HG02981 (cell line): ENCODE results near the gene DNAI1.

ENCODE experiments used
- ATAC-seq: cut with Tn5 transposase; IDR thresholded peaks from one replicate; pipeline ENCODE4 v1.9.1; 2021; ENCODE audit warnings: mild to moderate bottlenecking, moderate library complexity; ENCODE audit not compliant: unreplicated experiment

DNAI1 gene

GRCh38 chr9:34486572-34486971 is 28.0 kb downstream of the DNAI1 start:
- ATAC-seq = no peak

DNA sequence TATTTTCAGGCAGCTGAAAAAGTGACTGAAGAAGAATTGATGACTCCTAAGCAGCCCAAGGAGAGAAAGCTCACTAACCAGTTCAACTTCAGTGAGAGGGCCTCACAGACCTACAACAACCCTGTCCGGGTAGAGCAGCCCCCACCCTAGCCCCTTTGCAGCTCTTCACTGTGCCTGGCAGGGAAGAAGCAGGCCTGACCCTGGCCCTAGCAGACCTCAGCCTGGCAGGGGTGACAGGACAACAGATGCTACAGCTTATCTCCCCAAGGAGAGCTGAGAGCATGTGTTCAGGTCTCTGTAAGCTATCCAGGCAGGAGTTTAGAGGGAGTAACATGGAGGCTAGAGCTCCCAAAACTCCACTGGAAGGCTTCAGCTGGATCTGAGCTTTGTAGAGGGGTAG is 31.8 kb downstream of the DNAI1 start:
- no peak for ATAC-seq

GRCh38 chr9:34490760-34491159 is 32.2 kb downstream of the DNAI1 start:
- no peak for ATAC-seq

DNA sequence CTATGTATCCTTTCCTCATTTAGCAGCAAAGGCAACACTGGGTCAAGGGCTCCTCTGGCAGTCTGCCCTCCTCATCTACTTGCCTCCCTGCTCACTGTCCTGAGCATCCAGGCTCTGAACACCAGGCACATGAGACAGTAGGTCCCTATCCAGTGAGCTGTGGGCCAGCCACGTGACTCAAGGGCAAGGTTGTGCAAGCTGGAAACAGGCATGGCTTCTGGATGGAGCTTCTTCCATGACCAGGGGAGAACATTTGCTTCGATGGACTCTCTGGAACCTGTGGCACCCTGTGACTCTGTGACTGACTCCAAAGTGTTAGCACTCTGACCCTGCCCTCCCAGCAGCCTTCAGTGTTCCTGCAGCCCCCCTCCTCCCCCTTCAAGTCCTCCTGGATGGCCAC is 33.0 kb downstream of the DNAI1 start:
- ATAC-seq = no peak

DNA sequence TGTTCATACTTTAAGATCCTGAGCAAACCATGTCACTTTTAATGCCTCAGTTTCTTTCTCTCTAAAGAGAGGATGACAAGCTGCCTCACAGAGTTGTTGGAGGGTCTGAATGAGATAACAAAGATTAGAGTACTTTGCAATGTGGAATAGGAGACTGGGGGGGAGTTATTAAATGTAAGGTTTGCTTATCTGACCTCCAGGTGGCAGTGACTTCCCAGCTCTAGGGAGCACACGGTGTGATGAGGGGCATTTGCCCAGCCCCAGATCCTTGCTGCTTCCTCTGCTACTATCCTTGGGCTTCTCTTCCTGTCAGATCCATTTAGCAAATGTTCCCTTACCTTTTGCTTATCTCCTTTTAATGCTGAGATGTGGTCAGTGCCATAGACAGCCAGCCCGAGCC is 33.4 kb downstream of the DNAI1 start:
- no peak for ATAC-seq

- ATAC-seq = no peak
Observed at GRCh38 chr9:34493972-34494535, 35.4 kb downstream of the DNAI1 start.

GRCh38 chr9:34496149-34496712 is 37.6 kb downstream of the DNAI1 start:
- ATAC-seq = no peak

DNA sequence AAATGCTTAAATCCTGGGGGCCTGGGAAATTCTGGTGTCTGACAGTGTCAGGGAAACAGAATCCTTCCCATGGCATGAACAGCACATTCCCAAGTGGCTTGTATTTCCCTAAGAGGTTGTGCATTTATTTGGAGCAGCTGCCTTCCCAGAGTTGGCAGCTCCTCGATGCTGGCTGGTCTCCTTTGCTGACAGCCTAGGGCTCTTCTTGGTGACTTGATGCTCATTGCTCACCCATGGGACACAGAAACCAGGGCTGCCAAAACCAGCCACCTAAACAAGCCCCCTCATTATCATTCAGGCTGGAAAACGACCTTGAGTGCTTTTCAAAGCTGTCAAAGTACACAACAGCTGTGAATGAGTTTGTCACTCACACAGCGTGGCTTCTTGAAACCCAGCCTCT is 39.9 kb downstream of the DNAI1 start:
- ATAC-seq = no peak

GRCh38 chr9:34499076-34499475 is 40.5 kb downstream of the DNAI1 start:
- no peak for ATAC-seq

GRCh38 chr9:34500623-34501267 is 42.1 kb downstream of the DNAI1 start:
- ATAC-seq = no peak

DNA sequence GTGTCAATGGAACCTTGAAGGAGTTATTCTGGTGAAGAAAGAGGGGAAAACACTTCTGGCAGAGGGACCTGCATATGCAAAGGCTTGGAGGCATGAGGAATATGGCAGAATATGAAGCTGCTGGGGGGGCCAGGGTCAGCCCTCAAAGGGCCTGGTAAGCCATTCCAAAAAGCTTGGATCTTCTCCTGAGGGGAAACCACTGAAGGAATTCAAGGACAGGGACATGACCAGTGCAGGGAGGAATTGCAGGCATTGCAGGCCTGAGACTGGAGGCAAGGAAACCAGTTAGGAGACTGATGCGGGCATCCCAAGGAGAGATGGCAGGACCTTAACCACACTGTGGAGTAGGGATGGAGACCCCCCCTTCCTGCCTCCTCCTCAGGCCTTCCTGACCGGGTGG is 42.8 kb downstream of the DNAI1 start:
- ATAC-seq = no peak

GRCh38 chr9:34501889-34502425 is 43.4 kb downstream of the DNAI1 start:
- ATAC-seq = no peak

DNA sequence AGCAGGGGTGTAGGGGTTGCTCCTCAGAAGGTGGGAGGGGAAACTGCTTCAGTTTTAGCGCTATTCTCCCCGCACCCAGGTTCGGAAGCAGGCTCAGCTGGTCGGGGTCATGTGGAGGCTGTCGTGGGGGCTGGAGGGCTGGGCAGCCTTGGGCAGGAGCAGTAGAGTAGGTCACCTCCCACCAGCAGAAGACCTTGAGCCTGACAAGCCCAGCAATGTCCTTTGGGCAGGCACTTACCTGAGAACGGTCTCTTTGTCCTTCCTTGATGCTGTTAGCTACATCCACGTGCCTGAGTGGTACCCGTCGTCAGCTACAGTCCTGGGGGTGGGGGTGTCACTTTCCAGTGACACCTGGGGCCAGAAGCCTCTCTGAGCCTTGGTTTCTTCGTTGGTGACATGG is 43.9 kb downstream of the DNAI1 start:
- ATAC-seq = no peak

GRCh38 chr9:34502891-34503290 is 44.3 kb downstream of the DNAI1 start:
- ATAC-seq = no peak

- ATAC-seq = no peak
Observed at GRCh38 chr9:34503406-34503805, 44.8 kb downstream of the DNAI1 start.

DNA sequence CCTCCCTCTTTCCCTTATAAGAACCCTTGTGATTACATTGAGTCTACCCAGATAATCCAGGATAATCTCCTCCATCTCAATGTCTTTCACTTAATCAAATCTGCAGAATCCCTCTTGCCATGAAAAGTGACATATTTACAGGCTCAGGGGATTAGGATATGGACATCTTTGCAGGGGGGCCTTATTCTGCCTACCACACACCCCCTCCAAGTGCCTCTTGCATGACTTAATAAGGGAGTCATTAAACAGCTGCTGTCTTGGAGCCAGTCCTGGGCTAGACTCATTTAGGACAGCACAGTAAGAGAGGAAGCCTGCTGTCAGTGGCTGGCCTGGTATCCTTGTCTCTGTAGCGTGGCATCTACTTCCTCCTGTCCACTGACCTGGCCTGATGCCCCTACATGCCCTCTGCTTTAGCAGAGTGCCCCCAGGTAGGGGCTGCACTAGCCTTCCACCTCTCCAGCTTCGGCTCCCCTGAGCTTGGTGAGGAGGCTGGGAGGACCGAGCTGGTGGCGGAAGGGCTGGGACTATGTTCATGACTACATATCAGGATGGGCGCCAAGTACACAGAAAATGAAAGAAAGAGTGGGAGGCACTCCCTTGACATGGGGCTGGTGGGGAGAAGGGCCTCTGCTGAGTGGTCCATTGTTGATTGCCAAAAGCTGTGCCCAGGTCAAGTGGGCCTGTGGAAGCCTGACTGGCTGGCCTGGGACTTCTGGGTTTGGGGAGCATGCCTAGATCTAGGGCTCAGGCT is 46.9 kb downstream of the DNAI1 start:
- ATAC-seq = no peak

GRCh38 chr9:34506623-34507022 is 48.0 kb downstream of the DNAI1 start:
- ATAC-seq = no peak

DNA sequence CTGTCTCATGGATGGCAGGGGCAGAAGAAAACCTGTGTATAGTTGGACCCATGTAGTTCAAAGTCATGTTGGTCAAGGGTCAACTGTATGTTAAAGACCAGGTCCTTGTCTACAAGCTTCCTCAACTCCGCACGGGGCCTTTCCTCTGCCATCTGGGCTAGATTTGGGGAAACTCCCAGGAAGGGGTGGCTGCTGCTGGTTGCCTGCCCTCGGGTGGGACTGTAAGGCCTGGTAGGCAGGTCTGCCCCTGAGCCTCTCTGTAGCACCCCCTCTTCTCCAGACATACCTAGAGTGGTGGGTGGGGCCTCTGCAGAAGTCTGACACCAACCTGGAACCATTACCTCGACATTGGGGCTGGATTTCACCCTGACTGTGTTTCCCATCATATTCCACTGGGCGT is 49.0 kb downstream of the DNAI1 start:
- ATAC-seq = no peak

DNA sequence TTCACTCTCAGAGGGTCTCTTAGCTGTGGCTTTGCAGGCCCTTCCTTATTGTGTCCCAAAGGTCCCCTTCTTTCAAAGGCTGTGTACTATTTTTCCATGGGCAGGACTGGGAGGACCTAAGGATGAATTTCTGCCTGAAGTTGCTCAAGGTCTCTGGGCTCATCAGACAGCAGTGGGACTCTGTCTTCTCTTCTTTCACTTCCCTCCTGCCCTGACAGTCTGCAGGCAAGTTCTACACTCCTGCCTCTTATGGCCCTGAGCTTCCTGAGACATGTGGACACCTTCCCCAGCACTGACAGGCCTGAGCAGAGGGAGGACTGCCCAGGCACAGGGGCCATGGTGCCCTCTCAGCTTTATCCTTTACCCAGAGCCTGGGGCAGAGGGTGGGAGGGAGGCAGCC is 49.4 kb downstream of the DNAI1 start:
- ATAC-seq = no peak

GRCh38 chr9:34508463-34508862 is 49.9 kb downstream of the DNAI1 start:
- no peak for ATAC-seq

DNA sequence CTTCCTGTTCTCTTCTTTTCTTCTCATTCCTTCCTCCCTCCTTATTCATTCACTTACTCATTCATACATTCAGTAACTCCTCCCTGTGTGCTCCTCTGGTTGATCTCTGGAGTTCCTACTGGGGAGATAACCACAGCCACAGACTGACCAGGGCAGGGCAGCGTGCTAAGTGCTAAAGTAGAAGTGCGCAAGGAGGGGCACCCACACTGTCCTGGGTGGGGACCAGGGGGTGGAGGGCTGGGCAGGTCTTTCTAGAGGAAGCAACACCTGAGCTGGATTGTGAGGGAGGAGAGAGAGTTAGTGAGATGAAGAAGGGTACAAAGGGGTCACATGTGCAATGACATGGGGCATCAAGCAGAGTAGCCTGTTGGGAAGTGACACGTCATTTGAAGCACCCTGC is 50.3 kb downstream of the DNAI1 start:
- ATAC-seq = no peak
